Measurements from ENCODE around the gene SLC52A1. TPM values are rescaled to one million over a fixed set of nuclear protein-coding genes. Genes with fewer than 3 reads are reported as not detected.

Gene SLC52A1
- total and polyA plus RNA-seq, 2 of the 13 experiments (the other 11 are each of a cell fraction or from before 2014, with no cell fraction given): 0.03 to 0.13 TPM

- BruUV-seq (replicated peaks): no TSS peak
- TF ChIP-seq SP140L (CRISPR knock-in tag; IDR thresholded peaks at IDR 0.05; ENCODE audit: borderline replicate concordance) (no peak), PHF21A (CRISPR knock-in tag; IDR thresholded peaks at IDR 0.05) (no peak), ZNF605 (CRISPR knock-in tag; IDR thresholded peaks at IDR 0.05) (no peak), ZNF292 (CRISPR knock-in tag; IDR thresholded peaks at IDR 0.05; ENCODE audit: borderline replicate concordance, low read depth) (no peak), ZSCAN29 (CRISPR knock-in tag; conservative IDR thresholded peaks at IDR 0.05) (no peak), ZNF256 (CRISPR knock-in tag; conservative IDR thresholded peaks at IDR 0.05) (no peak), THAP8 (CRISPR knock-in tag; IDR thresholded peaks at IDR 0.05; ENCODE audit: borderline replicate concordance) (no peak), GTF2F1 (IDR thresholded peaks at IDR 0.05; ENCODE audit: low read length) (no peak)
- Histone ChIP-seq H3K79me2 (ENCODE audit: insufficient read depth, low read length) (no peaks in the 10 kb centered on the region), H4K20me1 (ENCODE audit: insufficient read depth, low read length) (no peaks in the 10 kb centered on the region), H3K4me2 (ENCODE audit: low read depth, low read length) (no peak overlapping the region), H3K27me3 (ENCODE audit: control insufficient read depth in 1 of 2, insufficient read depth in 2 of 2, low read length in 2 of 2) (peaks cover 2 to 23% of the 10 kb centered on the region in 2 experiments; a peak in 3 of 5 replicates), H3K4me1 (ENCODE audit: insufficient read depth, low read length) (peaks cover 25% of the 10 kb centered on the region), H3K9me3 (ENCODE audit: low read length) (no peaks in the 10 kb centered on the region), H3K27ac (ENCODE audit: extremely low read length, insufficient read depth, low read length) (no peak overlapping the region), H3K36me3 (replicated peaks in 1 of 2; ENCODE audit: control insufficient read depth in 1 of 2, insufficient read depth in 2 of 2, low read length in 2 of 2) (no peaks in the 10 kb centered on the region), H3K9ac (ENCODE audit: insufficient read depth, low read depth, low read length) (no peak overlapping the region), H2AFZ (ENCODE audit: low read length) (no peak overlapping the region), H3K4me3 (replicated peaks in 1 of 3; ENCODE audit: insufficient read depth in 1 of 3, low read depth in 2 of 3, low read length in 3 of 3) (no peak overlapping the region)
- in situ Hi-C loops (cut with HindIII; ENCODE audit: extremely low pct_ligation_motif_present, low pct_unique_long_range_greater_than_20kb) (no loop called here), intact Hi-C loops (cut with micrococcal nuclease; ENCODE audit: unreplicated experiment) (no loop called here)
- ChIA-PET POLR2A (no interaction called here), CTCF (ENCODE audit: low intra/inter-chr PET ratio, low total read pairs) (no interaction called here)
- no peak; the same call in 2 of the 3 replicates for ATAC-seq
- no peak for FAIRE-seq
- WGBS (ENCODE audit: low lambda C conversion rate): 54% methylated on average over 6 of the region's 6 CpGs
- DNase-seq (ENCODE audit: low spot score): no peak
These were observed 2.4 kb downstream of the SLC52A1 start for GRCh38 chr17:5032865-5033264.

Measured in HepG2 (cell line).